ENCODE measurements around the gene ITPR2.

- TF ChIP-seq POLR2A (IDR thresholded peaks at IDR 0.05; ENCODE audit: low read depth, low read length) (no peak), TAF1 (IDR thresholded peaks at IDR 0.05; ENCODE audit: low read depth, low read length) (no peak), POLR2AphosphoS5 (IDR thresholded peaks at IDR 0.05; ENCODE audit: low read depth, low read length) (no peak), PAX5 (IDR thresholded peaks at IDR 0.05; ENCODE audit: insufficient read depth, low read length, severe bottlenecking) (no peak), SPI1 (IDR thresholded peaks at IDR 0.05; ENCODE audit: low read depth, low read length) (no peak)
Measured at GRCh38 chr12:26373606-26374495, 459.1 kb downstream of the ITPR2 start.

Data from GM12891 (cell line).